Activated CD4-positive, alpha-beta T cell treated with anti-CD3 and anti-CD28 coated beads, Interleukin-2, amount 50 U/mL, for 16 hours (primary cell): Measurements from ENCODE around the gene C16orf95.

ENCODE experiments used
- DNase-seq: peaks from one replicate; pipeline ENCODE4 v3.0.0-alpha.2; 2020

The C16orf95 gene

DNA sequence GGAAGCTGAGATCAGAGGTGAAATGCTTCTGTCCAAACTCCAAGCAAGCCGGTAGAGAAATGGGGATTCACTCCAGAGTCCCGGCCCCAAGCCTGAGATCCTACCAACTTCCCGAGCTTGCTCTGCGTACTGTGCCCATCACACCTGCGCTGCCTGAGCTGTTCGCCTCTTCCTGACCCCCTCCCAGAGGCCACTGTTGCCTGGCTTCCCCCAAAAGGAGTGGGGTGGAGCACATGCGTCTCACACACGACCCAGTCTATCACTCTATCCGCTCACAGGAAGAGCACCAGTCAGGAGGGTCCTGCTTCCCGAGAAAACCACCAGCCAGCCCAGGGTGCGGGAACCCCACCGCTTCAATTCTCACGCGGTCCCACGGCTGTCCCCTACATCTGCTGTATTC, 13.5 kb upstream of the C16orf95 start:
- DNase-seq = no peak

DNA sequence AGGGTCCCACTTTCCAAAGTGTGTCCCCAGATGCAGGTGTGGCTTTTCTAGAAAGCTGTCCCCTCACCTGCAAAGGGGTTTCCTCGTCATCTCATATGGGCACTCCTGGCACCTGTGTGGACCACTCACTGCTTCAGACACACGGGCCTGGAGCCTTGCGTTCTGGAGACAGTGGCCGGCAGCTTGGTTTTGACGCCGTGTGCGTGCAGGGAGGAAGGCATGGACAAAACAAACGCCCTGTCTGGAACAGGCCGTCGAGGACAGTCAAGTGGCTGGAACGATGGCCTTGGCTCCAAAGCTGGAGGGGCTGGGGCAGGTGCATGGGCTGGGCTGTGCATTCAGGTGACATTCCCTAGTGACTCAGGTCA, 13.0 kb upstream of the C16orf95 start:
- no peak for DNase-seq

DNA sequence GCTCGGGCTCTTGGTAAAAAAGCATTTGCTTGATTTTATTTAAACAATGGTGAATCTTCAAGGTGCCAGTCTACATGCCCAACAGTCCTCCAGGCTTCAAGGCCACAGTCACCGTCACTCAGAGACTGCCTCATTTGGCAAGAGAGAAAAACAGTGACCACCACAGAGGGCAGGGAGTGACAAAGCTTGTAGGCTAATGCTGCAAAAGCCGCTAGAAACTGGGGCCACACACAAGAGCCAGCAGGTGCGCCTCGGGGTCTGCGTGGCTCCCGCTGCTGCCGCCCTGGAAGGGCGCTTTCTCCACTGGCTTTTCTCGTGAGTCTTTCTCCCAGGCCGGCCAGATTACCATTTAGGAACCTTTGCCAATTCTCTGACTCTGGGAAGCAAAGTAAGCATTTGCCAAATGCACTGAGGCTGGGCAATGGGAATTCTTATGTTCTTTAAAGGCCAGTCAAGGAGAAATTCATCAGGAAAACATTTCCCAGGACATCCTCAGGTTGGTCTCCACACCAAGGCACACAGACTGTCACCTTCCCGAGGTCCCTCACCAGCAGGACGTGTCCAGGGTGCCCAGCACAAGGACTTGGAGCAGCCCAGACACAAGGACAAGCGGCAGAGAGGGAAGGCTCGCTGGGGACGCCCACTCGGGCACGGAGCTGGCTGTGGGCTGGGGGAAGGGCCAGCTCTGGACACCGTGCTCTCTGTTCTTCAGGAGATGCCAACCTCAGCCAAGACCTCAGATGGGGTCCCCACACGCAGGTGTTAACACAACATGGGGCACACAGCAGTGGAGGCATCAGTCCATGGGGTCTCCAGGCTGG, 12.5 kb upstream of the C16orf95 start:
- no peak for DNase-seq

DNA sequence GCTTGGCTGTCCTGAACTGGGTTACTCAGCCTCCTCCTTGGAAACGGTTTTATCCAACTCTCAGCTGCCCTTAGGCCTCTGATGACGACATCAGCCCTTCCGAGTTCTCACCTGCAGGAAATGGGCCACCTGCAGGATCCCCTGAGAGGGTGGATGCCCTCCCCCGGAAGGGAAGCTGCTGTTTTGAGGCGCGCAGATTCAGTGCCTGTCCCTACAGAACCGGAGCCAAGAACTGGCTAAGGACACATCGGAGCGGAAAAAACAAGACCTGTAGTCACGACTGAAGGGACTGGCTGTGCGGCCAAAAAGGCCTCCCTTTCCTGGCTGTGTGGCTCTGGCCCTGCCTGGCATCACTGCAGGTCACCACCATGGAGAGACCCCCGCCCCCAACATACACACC, 11.7 kb upstream of the C16orf95 start:
- DNase-seq = no peak

DNA sequence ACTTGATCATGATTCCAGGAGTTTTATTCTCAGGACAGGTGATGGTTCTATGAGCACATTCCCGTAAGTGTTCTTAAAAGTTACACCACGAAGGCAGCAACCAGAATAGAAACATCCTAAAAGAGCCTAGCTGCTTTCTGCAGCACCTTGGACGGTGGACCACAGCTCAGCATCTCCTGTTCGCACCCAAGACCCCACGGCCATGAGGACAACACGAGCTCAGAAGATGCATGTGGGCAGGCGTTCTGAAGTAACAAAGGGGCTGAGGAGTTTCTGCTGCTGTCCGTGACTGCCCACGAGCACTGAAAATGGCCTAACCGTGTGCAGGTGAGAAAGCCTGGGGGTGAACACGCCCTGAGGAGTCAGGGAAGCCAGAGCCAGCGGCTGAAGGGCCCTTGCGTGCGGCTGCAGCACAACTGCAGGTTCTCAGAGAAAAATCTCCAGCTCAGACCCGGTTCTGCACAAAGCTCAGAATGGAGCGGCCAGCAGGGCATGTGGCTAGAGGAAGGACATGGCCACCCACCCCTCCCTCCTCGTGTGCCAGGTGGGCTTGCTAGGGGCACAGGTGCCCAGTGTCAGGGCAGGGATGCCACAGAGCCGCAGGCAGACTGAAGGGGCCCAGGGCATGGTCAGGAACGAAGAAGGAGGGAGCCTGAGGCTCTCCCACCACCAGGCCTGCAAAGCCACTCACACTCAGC, 10.8 kb upstream of the C16orf95 start:
- DNase-seq = no peak

DNA sequence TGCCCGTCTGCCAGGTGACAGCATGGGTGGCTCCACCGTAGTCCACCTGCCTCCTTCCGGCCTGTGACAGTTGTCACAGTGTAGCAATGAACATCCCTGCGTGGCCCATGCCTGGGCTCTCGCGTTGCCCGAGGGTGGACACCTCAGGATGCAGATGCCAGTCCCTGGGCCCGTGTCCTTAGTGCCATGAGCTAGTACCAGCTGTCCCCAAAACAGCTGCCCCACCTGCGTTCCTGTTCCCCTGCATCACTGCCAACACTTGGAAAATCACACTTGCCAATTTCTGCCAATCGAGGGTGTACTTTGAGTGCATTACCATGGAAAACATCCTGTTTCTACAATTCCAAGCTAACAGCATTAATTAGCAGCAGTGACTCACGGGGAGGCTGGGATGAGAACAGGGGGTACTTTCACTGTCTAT, 9.0 kb upstream of the C16orf95 start:
- no peak for DNase-seq

DNA sequence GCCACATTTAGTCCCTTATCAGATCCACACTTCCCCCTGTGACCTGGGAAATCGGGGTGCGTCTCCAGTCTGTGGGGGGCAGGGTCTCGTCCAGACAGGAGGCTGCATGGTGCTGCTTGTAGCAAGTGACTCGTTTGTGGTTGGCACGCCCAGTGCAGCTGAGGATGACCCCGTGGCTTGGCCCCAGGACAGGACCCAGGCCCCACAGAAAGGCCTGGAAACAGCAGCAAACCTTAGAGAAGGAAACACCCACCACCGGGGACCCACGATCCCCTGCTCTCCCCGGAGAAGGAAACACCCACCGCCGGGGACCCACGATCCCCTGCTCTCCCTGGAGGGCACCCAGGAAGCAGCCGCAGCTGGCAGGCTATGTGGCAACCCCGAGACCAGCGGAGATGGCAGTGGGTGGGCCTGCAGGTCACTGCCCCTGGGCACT, 8.2 kb upstream of the C16orf95 start:
- no peak for DNase-seq

DNA sequence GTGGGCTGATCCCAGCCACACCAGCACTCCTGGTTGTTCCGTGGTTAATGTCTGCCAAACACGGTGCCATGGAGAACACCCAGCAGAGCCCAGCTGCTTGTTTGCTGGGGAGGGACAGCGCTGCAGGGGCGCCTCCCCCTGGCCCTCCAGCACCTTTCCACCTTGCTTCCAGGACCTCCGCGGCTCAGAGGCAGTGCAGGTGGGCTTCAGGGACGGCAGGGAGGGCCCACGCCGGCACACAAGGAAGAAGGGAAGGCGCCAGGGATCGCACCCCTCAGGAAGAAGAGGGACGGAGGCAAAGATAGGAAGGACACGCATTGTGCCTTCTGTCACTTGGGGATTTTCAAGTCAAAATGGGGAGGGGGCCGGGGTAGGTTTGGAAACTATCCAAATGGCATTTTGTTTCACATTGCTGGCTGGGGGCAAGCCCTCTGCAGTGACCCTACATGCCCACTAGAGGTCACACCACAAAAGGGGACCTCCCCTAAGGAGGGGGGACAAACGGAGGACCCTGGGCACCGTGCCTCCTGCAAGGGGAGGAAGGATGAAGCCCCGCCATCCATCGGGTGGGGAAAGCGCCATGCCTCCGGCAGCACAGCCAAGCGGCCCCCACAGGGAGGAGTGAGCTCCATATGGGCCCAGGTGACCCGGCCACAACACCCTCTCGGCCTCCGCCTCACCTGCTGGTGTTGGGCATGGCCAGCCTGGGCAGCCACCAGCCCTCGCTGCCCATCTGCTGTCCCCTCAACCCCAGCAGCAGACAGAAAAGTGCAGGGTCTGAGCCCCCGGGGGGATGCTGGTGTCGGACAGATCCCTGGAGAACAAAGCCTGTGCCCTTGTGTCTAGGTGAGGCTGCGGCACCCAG, 7.5 kb upstream of the C16orf95 start:
- peak; percentile 31 for DNase-seq

DNA sequence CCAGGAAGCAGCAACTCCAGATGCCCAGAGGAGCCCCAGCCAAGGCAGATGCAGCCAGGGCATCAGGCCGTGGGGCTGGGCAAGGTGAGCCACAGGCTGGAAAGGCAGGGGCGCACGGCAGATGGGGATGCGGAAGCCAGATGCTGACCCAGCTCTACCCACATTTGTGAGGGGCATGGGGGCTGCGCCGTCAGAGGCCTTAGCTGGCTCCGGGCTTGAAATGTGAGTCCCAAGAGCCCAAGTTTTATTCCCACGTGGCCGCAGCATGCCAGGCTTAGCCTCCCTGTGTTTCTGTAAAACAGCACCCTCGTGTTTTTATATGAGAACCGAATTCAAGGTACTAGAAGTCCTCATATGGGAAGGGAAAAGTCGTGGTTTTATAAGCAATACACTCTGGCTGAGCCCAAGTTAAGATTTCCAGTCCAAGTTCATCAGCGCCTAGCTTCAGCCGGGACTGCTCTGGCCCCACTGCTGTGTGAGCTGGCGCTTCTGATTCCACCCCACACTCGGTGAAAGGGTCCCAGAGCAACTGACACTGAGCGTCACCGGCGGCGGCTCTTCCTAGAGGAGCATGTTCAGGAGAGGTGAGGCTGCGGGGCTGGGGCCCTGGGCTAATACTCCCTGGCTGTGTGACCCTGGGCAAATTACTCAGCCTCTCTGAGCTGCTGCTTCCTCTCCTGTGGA, 6.7 kb upstream of the C16orf95 start:
- no peak for DNase-seq

DNA sequence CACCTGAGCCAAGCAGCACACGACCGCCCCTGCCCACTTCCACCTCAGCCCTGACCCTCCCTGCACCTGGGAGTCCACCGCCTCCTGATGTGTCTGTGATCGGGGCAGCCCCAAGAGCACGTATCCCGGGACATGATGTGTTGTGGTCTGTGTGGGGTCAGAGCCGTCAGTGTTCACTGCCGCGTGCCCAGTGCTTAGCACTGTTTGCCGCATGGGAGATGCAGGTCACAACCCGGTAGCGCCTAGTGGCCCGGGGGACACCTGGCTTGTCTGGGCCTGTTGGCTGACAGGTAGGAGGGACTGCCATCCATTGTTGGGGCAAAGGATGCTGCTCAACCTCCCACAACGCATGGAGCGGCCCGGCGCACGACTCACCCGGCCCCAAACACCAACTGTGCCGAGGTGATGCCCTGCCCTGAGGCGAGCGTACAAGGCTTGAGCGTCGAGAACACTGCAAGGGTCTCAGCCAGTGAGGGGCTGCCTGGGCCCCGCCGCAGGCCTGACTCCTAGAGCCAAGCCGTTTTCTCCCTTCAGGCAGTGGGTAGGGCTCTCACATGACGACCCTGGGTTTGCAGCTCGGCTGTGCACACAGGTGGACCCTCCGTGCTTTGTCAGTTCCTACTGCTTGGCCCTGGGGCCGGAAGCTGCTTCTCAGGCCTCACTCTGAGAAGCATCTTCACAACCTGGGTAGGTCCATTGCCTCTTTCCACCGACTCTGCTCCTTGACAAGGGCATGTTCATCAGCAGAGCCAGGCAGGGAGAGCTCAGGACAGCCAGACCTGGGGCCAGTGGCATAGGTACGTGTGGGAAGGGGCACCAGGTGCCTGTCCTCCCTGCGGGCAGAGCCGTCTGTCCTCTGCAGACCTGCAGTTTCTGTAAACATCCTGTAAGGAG, 5.9 kb upstream of the C16orf95 start:
- no peak for DNase-seq

DNA sequence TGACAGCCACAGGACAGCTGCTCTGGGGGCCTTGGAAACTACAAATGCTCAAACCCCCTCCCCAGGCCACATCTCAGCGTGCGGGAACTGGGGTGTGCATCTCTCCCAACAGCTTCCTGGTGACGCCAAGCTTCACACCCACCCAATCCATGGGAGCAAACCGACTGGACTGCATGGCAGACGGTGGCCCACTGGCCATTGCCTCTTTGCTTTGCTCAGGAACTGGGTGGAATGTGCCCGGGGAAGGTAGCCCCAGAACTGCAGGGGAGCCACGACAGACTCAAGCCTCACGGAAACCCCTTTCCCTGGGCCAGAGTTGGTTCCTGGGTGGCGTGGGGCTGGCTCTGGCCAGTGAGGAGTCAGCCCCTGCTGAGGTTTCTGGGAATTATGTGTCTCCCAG, 5.2 kb upstream of the C16orf95 start:
- no peak for DNase-seq

DNA sequence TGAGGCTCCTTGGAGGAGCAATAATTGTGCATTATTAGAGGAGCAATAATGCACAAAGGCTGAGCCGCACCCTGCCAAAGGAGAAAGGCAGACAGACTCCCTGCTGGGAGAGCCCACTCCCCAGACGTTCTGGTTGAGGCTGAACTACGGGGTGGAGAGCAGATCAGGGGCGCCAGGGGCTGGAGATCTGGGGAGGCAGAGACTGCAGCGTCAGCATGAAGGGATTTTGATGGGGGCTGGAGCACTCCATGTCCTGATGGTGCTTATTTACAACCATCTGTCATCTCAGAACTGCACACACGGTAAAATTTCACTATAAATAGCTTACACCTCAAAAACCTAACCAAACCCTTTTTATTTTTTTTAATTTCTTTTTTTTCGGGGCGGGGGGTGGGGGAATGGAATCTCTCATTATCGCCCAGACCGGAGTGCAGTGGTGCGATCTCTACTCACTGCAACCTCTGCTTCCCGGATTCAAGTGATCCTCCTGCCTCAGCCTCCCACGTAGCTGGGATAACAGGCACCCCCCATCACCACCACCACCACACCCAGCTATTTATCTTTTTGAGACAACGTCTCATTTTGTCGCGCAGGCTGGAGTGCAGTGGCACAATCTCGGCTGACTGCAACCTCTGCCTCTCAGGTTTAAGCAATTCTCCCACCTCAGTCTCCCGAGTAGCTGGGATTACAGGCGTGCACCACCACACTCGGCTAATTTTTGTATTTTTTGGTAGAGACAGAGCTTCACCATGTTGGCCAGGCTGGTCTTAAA, 4.3 kb upstream of the C16orf95 start:
- no peak for DNase-seq

DNA sequence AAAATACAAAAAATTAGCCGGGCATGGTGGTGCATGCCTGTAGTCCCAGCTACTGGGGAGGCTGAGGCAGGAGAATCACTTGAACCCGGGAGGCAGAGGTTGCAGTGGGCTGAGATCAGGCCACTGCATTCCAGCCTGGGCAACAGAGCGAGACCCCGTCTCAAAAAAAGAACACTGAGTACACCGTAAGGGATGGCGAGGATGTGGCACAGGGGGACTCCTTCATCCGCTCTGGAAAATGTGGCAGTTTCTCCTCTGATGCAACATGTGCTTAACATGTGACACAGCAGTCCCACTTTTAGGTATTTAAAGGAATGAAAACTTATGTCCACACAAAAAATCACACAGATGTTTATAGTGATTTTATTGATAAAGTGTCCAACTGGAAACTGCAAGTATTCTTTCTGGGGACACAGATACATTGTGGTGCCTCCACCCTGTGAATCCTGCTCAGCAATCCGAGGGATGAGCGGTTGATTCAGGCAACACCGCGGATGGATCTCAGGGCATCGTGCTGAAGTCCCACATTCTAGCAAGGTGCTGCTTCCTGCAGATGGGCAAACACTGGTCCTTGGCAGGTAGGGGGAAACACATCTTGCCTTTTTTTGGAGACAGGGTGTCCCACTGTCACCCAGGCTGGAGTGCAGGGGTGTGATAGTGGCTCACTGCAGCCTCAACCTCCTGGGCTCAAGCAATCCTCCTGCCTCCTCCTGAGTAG, 3.5 kb upstream of the C16orf95 start:
- no peak for DNase-seq

DNA sequence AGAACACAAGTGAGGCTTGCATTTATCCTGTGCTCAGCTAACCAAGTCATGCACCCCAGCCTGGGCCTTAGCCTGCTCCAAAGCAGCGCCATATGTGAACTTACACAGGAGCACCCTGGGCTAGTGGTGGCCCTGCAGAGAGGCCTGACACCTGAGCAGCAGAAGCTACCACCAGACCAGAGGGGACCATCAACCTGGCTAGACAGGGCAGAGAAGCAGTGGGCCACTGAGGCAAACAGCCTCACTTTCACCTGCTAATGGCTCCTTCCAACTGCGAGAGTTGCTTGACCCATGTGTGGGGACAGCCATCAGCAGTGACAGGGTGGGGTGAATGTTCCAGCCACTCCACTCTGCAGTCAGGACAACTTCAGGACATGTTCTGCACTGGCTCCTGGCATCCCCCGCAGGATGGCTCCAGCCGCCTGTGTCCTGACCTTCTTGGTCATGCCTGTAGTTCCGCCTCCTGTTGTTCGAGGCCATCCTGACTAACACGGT, 2.9 kb upstream of the C16orf95 start:
- no peak for DNase-seq

DNA sequence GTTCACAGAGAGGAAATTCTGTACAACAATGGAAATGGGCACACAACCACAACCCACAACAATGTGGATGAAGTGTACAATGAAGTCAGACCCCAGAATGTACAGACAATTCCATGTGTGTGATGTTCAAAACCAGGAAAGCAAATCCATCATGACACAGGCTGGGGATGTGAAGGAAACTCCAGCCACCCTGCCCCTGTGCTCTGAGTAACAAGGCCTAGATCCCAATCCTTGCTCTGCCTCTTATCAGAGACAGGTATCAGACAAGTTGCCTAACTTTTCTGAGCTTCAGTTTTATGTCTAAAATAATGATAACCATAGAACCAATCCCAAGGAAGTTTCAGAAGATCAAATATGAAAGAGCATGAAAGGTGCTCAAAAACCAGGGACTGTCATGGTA, 1.8 kb upstream of the C16orf95 start:
- DNase-seq = no peak

DNA sequence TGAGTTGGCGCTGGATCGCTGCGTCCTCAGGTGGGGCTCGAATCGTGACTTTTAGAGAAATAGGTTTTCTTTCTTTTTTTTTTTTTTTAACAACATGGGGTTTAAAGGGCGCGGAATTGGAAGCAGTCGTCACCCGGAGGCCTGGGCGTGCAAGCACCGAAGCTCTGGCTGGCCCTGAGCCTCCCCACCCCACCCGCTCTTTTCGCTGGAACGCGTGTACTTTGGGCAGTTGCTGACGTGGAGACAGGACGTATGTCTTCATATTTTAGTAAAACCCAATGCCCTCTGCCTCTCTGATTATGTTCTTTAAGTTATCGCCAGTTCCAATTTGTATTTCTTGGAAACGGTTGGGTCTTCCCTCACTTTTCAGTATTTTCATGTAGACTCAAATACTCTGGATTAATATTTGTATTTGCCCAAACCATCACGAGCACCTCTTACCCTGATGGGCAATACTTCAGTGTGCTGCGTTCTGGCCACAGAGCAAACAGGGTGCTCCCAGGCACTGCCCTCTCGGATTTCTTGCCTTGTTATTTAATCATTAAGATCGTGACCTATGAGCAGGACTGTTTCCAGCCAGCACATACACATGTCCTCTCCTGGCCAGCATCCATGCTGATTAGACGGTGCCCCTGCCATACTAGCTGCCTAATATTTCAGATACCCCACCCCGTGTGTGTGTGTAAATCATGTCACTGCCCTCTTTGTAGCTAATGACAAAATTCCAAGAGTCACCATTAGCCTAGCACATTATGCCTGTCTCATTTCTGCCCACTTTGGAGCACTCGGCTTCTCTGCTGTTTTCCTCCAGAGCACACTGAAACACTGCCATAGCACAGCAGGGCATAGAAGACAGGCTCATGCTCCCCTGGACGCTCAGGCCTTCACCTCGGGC, 805 bp upstream of the C16orf95 start:
- peak; percentile 53 for DNase-seq

DNA sequence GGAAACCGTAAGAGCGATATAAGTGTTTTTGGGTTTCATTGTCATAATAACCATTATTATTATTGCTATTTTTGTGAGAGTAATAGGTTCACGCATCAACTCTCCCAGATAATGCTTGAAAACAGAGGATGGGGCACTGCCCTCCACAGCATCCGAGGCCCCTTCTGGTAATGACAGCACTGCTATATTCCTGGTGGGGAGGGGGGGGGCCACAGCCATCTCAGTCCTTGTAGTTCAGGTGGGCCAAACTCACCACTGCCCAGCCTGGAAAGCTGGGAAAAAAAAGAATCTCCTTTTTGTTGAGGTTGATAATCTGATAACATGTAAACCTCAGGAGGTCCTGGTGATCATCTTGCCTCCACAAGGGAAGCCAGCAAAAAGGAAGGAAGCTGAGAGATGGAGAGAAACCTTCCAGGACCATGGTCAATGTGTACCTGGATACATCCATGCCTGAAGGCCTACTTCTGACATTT, 706 bp downstream of the C16orf95 start:
- no peak for DNase-seq

DNA sequence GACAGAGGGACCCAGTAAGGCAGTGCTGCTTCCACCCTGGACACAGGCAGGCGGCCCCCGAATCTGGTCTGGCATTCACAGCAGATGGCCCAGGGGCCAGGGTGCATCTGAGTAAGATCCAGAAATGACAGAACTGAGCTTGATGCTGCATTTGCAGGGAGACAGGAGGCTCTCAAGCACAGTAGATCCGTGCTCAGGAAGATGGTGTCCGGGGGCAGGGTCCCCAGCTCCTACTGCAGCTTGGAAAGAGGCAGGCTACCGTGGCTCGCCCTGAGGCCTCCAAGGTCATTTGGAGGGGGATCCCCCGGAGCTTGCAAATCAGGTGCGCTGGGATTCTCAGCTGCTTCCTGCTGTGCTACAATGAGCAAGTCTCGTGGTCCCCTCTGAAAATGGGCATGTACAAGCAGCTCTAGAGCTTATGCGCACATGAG, 2.2 kb downstream of the C16orf95 start:
- DNase-seq = no peak

DNA sequence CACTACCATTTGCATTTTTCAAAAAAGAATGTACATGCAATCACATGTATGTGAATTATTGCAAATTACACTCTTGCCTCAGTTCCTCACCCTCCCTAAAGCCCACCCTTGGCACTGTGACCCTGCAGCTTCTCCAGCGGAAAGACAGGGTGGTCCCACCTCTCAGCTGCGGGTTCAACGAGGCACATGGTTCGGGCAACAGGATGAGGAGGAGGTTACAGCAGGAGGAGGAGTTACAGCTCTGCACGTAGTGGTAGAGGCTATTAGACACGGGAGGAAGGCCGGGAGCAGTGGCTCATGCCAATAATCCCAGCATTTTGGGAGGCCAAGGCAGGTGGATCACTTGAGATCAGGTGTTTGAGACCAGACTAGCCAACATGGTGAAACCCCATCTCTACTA, 5.2 kb downstream of the C16orf95 start:
- no peak for DNase-seq
